ENCODE results near the gene NRP2.

GRCh38 chr2:205644018-205644417, 38.3 kb upstream of the NRP2 start:
- TF ChIP-seq POLR2A (IDR thresholded peaks at IDR 0.05; ENCODE audit: low read depth, low read length) (no peak), TAF1 (IDR thresholded peaks at IDR 0.05; ENCODE audit: borderline replicate concordance, low read depth, low read length) (no peak), POLR2AphosphoS5 (IDR thresholded peaks at IDR 0.05; ENCODE audit: low read depth, low read length) (no peak)
